MM.1S (cell line): Measurements from ENCODE around the gene TMEM59.

Experiments
- DNase-seq: peaks from one replicate; pipeline ENCODE4 v3.0.0-alpha.2; 2015
- H2AFZ ChIP-seq: fragments of 300-600 bp; sonication (generic); 2 replicates; pipeline ENCODE4 v1.6.0; 2016; ENCODE audit warnings: antibody characterized with exemption, low read length
- H3F3A ChIP-seq: fragments of 300-600 bp; sonication (generic); 2 replicates; pipeline ENCODE4 v1.6.1; 2016; ENCODE audit warnings: mild to moderate bottlenecking, antibody characterized with exemption, low read length, moderate library complexity, mixed read lengths; ENCODE audit not compliant: insufficient read depth
- H3K27ac ChIP-seq: fragments of 300-600 bp; sonication (generic); 2 replicates; pipeline ENCODE4 v1.5.1; 2016; ENCODE audit warnings: mild to moderate bottlenecking, low read length
- H3K27me3 ChIP-seq: fragments of 300-600 bp; sonication (generic); replicated peaks from 2 replicates; pipeline ENCODE4 v1.6.0; 2016; ENCODE audit warnings: low read length; ENCODE audit not compliant: insufficient read depth
- H3K36me3 ChIP-seq: fragments of 300-600 bp; sonication (generic); replicated peaks from 2 replicates; pipeline ENCODE4 v1.6.1; 2016; ENCODE audit warnings: mild to moderate bottlenecking, low read length, mixed read lengths; ENCODE audit not compliant: insufficient read depth
- H3K4me1 ChIP-seq: fragments of 300-600 bp; sonication (generic); 2 replicates; pipeline ENCODE4 v1.6.1; 2016; ENCODE audit warnings: low read length, mixed read lengths
- H3K4me2 ChIP-seq: fragments of 300-600 bp; sonication (generic); 2 replicates; pipeline ENCODE4 v1.6.0; 2016; ENCODE audit warnings: low read depth, low read length
- H3K4me3 ChIP-seq: fragments of 300-600 bp; sonication (generic); 2 replicates; pipeline ENCODE4 v1.5.1; 2016; ENCODE audit warnings: low read length, mixed read lengths
- H3K79me2 ChIP-seq: fragments of 300-600 bp; sonication (generic); 2 replicates; pipeline ENCODE4 v1.6.1; 2016; ENCODE audit warnings: mixed run types, low read length, mixed read lengths
- H3K9ac ChIP-seq: fragments of 300-600 bp; sonication (generic); 2 replicates; pipeline ENCODE4 v1.6.1; 2016; ENCODE audit warnings: low read length, mixed read lengths
- H3K9me2 ChIP-seq: fragments of 300-600 bp; sonication (generic); replicated peaks from 2 replicates; pipeline ENCODE4 v1.6.1; 2016; ENCODE audit warnings: mild to moderate bottlenecking, low read length, mixed read lengths; ENCODE audit not compliant: insufficient read depth
- H3K9me3 ChIP-seq: fragments of 300-600 bp; sonication (generic); replicated peaks from 2 replicates; pipeline ENCODE4 v1.6.1; 2016; ENCODE audit warnings: mild to moderate bottlenecking, low read length, mixed read lengths; ENCODE audit not compliant: insufficient read depth
- H4K20me1 ChIP-seq: fragments of 300-600 bp; sonication (generic); 2 replicates; pipeline ENCODE4 v1.6.1; 2016; ENCODE audit warnings: mild to moderate bottlenecking, low read length, moderate library complexity, mixed read lengths; ENCODE audit not compliant: insufficient read depth
- CTCF ChIP-seq: fragments of 300-600 bp; sonication (generic); IDR thresholded peaks from 2 replicates; pipeline ENCODE4 v1.5.1; 2016; ENCODE audit warnings: antibody characterized with exemption, low read length, mixed read lengths
- EZH2 ChIP-seq: fragments of 300-600 bp; sonication (generic); optimal IDR thresholded peaks from 2 replicates; pipeline ENCODE3; 2017; ENCODE audit warnings: low read depth, mild to moderate bottlenecking, antibody characterized with exemption, low read length, mixed read lengths
- EZH2phosphoT487 ChIP-seq: fragments of 300-600 bp; sonication (generic); IDR thresholded peaks from 2 replicates; pipeline ENCODE4 v1.6.1; 2018; ENCODE audit warnings: antibody characterized with exemption, low read length

TMEM59 gene

GRCh38 chr1:54009406-54009805 lies 43.6 kb downstream of the TMEM59 start:
- TF ChIP-seq CTCF (no peak), EZH2 (no peak), EZH2phosphoT487 (no peak)
- Histone ChIP-seq H3K4me2 (no peak overlapping the region), H3K27ac (no peak overlapping the region), H3K9me2 (no peaks in the 10 kb centered on the region), H3K27me3 (no peaks in the 10 kb centered on the region), H3K9me3 (no peaks in the 10 kb centered on the region), H3K9ac (no peak overlapping the region), H4K20me1 (no peaks in the 10 kb centered on the region), H3F3A (no peaks in the 10 kb centered on the region), H3K4me3 (no peak overlapping the region), H3K4me1 (no peaks in the 10 kb centered on the region), H3K36me3 (no peaks in the 10 kb centered on the region), H2AFZ (no peak overlapping the region), H3K79me2 (no peaks in the 10 kb centered on the region)
- DNase-seq = no peak

GRCh38 chr1:54008876-54009275 lies 44.1 kb downstream of the TMEM59 start:
- TF ChIP-seq EZH2phosphoT487 = no peak
- TF ChIP-seq EZH2 = no peak
- no peak for TF ChIP-seq CTCF
- H3K4me2 ChIP-seq = no peak overlapping the region
- no peaks in the 10 kb centered on the region for H3K79me2 ChIP-seq
- H3K27me3 ChIP-seq = no peaks in the 10 kb centered on the region
- no peaks in the 10 kb centered on the region for H3F3A ChIP-seq
- no peak for DNase-seq
- no peak overlapping the region for H3K9ac ChIP-seq
- no peaks in the 10 kb centered on the region for H3K4me1 ChIP-seq
- H3K9me3 ChIP-seq = no peaks in the 10 kb centered on the region
- H3K36me3 ChIP-seq = no peaks in the 10 kb centered on the region
- H4K20me1 ChIP-seq = no peaks in the 10 kb centered on the region
- H3K27ac ChIP-seq = no peak overlapping the region
- no peak overlapping the region for H2AFZ ChIP-seq
- H3K4me3 ChIP-seq = no peak overlapping the region
- no peaks in the 10 kb centered on the region for H3K9me2 ChIP-seq

GRCh38 chr1:54007613-54008012 lies 45.4 kb downstream of the TMEM59 start:
- Histone ChIP-seq H3K4me2 (no peak overlapping the region), H3K4me3 (no peak overlapping the region), H3K9me2 (no peaks in the 10 kb centered on the region), H2AFZ (no peak overlapping the region), H3F3A (no peaks in the 10 kb centered on the region), H3K9ac (no peak overlapping the region), H4K20me1 (no peaks in the 10 kb centered on the region), H3K27me3 (no peaks in the 10 kb centered on the region), H3K4me1 (no peaks in the 10 kb centered on the region), H3K36me3 (no peaks in the 10 kb centered on the region), H3K27ac (no peak overlapping the region), H3K79me2 (no peaks in the 10 kb centered on the region), H3K9me3 (no peaks in the 10 kb centered on the region)
- TF ChIP-seq EZH2 = no peak
- TF ChIP-seq EZH2phosphoT487 = no peak
- TF ChIP-seq CTCF = no peak
- DNase-seq = no peak

GRCh38 chr1:54006508-54006907 lies 46.5 kb downstream of the TMEM59 start:
- no peaks in the 10 kb centered on the region for H3F3A ChIP-seq
- no peak overlapping the region for H3K4me2 ChIP-seq
- no peak overlapping the region for H3K27ac ChIP-seq
- no peak overlapping the region for H3K9ac ChIP-seq
- DNase-seq = no peak
- no peak for TF ChIP-seq EZH2
- no peak for TF ChIP-seq EZH2phosphoT487
- TF ChIP-seq CTCF = no peak
- H4K20me1 ChIP-seq = no peaks in the 10 kb centered on the region
- no peaks in the 10 kb centered on the region for H3K36me3 ChIP-seq
- H3K79me2 ChIP-seq = no peaks in the 10 kb centered on the region
- no peak overlapping the region for H2AFZ ChIP-seq
- no peaks in the 10 kb centered on the region for H3K27me3 ChIP-seq
- no peaks in the 10 kb centered on the region for H3K4me1 ChIP-seq
- H3K4me3 ChIP-seq = no peak overlapping the region
- H3K9me3 ChIP-seq = no peaks in the 10 kb centered on the region
- H3K9me2 ChIP-seq = no peaks in the 10 kb centered on the region
